ENCODE results near the gene TUBA4A. TPM values are rescaled to one million over a fixed set of nuclear protein-coding genes. Genes with fewer than 3 reads are reported as not detected.

The TUBA4A gene
- total and polyA plus RNA-seq, 9 of the 15 experiments (the other 6 are each of a cell fraction or from before 2014, with no cell fraction given): 25.1 to 174 (median 42.4) TPM

GRCh38 chr2:219279916-219280516 lies 26.3 kb upstream of the TUBA4A start (continued):
- TF ChIP-seq ZBTB40 (IDR thresholded peaks at IDR 0.05) (peak; percentile 50; the same call in 1 of the 2 replicates), ZBTB40 (CRISPR knock-in tag; IDR thresholded peaks at IDR 0.05) (no peak), ZNF444 (CRISPR knock-in tag; IDR thresholded peaks at IDR 0.05) (no peak), ZNF584 (CRISPR knock-in tag; IDR thresholded peaks at IDR 0.05; ENCODE audit: low read depth) (no peak), MGA (IDR thresholded peaks at IDR 0.05) (peak; percentile 28; the same call in 1 of the 2 replicates), HNRNPL (IDR thresholded peaks at IDR 0.05; ENCODE audit: low read depth, low read length) (no peak), HNRNPUL1 (IDR thresholded peaks at IDR 0.05; ENCODE audit: low read length) (no peak)
